HG03135 (cell line): ENCODE data around the gene IL6ST.
"Not testable (repeated sequence)": the region's sequence is repeated elsewhere in the genome, so short reads cannot be mapped to it uniquely, and the experiment has no call there.

Experiments used
- ATAC-seq: cut with Tn5 transposase; IDR thresholded peaks from one replicate; pipeline ENCODE4 v1.9.1; 2021; ENCODE audit warnings: mild to moderate bottlenecking, moderate library complexity; ENCODE audit not compliant: unreplicated experiment

IL6ST gene

DNA sequence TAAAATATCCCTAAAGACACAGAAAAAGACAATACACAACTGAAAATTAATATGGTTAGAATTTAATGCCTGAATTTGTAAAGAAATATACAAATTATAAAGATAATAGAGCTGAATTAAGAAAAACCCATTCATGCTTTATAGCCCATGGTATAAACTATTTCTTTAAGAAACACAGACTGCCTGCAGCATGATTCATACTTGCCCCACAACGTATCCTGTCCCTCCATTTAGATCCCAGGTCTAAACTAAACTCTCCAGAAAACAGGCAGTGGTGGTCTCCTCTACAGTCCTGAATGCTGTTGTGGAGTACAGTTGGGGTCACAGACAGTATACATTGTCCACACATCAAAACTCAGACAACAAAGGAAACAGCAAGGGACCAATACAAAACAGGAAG is 24.8 kb downstream of the IL6ST start:
- no peak for ATAC-seq

DNA sequence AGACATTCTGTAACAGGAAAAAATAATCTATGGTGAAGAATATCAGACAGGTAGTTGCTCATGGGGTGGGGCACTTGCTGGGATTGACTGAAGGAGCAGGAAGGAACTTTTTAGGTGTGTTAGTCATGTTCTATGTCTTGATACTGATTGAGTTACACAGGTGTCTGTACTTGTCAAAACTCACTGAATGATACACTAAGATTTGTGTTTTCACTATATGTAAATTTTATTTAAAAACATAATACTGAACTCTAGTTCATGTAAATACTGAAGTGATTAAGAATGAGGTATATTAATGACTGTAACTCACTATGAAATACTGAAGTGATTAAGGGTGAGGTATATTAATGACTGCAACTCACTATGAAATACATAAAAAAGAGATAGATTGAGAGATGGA is 28.5 kb downstream of the IL6ST start:
- no peak for ATAC-seq

DNA sequence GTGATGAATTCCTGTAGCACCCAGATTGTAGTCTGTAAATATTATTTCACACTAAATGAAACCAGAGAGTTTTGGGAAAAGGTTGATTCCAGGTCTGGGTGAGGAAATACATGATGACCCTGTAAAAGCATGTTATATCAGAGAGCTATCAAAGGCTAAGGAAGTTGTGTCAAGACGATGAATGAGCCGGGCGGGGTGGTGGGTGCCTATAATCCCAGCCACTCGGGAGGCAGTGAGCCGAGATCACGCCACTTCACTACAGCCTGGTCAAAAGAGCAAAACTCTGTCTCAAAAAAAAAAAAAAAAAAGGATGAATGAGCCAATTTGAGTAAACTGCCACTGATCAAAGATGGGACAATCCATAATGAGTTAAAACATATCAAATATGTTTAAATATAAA is 29.2 kb downstream of the IL6ST start:
- ATAC-seq = no peak

DNA sequence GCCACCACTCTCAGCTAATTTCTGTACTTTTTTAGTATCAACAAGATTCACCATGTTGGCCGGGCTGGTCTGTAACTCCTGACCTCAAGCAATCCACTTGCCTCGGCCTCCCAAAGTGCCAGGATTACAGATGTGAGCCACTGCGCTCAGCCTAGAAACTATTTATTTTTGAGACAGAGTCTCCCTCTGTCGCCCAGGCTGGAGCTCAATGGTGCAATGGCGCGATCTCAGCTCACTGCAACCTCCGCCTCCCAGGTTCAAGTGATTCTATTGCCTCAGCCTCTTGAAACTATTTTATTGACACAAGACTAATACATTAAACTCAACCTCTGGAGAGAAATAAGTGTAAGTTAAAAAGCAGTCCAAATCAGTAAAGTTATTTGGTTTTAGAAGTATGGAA is 34.0 kb downstream of the IL6ST start:
- no peak for ATAC-seq

DNA sequence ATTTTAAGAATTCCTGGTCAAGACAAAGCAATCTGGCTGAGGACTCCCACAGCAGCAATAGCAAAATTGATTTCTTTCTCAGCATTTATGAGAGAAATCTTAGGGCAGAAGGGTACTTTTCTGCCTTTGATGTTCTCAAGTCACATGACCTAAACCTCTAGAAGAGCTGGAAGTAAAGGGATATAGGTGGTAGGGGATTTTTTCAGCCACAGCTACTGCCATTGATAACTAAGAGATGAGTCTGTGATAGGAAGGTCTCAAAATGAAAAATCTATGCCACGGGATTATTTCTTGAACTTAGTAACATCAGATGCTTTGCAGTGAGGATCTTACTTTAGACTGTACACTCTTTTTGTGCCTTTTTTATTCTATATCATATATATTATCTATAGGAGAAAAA is 35.6 kb downstream of the IL6ST start:
- no peak for ATAC-seq

DNA sequence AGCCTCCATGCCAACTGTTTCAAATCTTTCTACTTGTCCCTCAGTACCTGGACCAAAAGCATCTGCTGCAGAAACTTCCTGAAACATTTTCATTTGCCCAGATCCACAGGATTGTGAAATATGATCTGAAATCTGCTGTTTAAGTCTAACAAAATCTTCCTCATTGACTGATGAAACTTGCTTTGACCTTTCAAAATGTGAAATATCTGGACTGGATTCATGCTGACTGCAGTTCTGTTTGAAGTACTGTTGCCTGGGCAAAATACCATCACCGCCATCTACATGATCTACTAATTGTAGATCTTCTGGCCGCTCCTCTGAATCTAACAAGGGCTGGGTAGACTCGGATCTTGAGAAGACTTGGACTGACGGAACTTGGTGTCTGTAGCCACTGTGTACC is 53.6 kb downstream of the IL6ST start:
- not testable (repeated sequence) for ATAC-seq

DNA sequence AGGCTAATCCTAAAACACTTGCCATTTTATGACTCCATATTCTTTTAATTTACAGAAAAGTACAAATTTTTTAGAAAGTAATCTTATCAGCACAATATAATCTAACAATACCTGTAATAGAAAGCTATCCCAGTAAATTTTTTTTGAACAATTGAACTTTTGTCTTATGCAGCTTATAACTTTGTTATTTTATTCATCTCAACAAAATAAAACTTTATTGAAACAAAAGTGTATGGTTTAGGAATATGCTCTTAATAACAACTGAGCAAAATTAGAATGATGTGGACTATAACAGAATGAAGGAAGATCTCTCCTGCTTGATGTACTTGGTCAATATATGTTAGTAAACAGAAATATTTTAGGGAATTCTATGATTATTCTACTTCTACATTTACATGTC is 57.2 kb downstream of the IL6ST start:
- ATAC-seq = not testable (repeated sequence)

DNA sequence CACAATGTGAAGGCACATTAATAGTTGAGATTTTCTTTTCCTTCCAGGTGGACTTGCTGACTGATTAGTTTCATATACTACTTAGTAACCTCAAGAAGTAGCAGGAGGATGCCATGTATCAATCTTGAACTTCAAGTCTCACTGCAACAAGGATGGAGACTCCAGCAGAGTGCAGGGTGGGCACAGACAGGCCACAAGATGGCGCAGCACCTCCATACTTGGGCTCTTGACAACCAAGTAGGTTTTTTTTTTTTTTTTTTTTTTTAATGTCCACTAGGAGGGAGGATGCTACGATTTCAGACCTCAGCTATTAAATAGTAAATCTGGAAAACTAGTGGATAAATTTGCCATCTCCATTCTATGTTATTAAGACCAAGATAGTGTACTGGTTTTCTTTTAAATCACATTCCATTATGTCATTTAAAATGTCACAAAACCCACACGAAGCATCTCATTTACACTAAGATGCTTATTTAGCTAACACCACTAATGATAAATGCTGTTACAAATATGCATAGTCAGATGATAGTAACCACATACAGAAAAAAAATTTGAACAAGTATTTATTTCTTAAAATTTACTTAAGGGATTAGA is 58.6 kb downstream of the IL6ST start:
- ATAC-seq = no peak

DNA sequence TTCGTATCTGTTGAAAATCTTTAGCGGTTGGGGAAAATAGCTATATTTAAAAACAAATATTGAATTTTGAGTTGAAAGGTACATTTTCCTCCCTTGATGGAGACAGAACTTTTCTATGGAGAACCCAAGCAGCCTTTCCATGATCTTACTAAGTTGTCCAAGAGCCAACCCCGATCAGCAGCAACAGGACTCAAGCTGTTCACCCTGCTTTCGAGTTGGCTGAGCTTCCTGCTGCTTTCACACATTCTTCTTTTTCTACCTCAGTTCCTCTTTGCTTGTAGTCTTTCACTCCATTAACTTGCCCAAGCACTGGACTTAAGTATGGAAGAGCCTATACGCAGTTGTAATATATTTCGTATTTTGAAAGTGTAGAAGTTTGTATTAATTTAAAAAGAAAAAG is 59.4 kb downstream of the IL6ST start:
- no peak for ATAC-seq

DNA sequence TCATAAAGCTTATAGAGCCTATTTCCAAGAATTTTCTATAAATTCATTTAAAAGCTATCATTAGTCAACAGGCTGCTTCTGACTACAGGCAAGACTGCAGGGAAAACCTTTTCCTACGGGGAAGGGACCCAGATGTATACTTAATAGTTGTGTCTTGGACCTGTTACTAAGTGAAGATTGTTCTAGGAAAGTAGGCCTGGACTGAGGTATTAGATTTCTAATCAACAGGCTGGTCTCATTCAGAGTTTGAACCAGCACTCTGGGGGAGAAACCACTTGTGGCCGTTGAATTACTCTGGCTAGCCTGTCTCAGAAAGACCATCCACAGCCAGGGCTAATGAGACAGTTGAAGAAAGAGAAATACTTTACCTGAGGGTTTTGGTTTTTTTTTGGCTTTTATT is 60.0 kb downstream of the IL6ST start:
- no peak for ATAC-seq

DNA sequence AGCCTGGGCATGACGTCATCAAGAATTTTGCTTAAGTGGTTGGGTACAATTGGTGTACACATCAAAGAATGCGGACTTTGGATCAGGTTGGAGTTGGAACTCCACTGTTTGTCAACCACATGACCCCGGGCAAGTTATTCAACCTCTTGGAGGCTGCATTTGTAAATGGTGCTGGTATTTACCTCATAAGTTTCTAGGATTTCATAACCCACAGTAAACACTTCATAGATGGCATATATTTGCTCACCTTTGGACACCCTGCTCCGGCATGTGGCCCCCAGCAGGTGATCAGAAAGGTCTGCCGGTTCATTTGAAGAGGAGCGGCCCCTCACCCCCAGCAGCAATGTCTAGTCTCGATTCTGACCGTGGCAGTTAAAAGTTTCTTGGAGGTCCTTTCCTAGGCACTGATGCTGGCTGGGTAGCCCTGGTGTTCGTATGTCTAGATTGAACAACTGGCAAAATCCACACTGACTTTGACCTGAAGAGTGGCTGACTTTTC is 60.6 kb downstream of the IL6ST start:
- no peak for ATAC-seq

DNA sequence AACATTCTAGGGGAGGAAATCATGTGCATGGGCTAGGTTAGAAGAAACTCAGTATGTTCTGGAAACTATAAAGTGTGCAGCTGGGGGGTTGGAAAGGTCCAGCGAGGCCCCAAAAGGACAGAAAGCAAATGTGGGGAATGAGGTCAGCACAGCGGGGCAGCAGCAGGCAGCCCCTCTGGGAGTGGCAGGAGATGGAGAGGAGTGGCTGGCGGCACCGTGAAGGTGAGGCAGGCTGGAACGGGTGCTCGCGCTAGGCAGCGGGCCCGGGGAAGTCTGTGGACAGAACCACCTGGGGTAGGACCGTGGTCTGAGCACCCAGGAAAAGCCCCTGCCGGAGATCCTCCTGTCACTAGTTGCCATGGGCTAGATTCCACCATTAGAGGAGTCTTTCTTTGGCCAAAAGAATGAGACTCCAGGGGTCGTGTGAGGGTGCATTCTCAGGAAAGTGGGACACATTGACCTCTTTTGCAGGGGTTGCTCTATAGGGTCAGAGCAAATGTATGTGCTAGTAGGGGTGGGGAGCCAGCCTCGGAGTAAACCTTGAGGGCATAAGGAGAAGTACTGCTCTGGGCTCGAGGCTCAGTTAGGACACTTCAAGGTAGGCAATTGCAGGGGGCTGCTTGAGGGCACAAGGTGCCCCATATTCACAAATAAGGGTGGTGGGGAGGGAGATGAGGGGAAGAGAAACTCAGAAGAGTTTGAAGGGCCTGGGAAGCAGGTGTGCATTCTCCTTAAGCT is 61.2 kb downstream of the IL6ST start:
- no peak for ATAC-seq

DNA sequence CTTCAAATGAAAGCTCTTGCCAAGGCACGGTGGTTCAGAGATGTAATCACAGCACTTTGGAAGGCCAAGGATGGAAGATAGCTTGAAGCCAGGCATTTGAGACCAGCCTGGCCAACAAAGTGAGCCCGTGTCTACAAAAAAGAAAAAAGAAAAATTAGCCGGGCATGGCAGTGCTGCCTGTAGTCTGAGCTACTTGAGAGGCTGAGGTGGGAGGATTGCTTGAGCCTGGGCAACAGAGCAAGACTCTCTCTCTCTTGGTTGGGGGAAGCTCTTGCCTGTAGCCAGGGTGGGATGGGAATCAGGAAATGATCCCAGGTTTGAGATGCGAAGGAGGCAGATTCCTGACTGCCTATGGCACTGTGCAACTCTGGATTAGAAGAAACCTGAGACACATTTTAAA is 62.1 kb downstream of the IL6ST start:
- no peak for ATAC-seq

DNA sequence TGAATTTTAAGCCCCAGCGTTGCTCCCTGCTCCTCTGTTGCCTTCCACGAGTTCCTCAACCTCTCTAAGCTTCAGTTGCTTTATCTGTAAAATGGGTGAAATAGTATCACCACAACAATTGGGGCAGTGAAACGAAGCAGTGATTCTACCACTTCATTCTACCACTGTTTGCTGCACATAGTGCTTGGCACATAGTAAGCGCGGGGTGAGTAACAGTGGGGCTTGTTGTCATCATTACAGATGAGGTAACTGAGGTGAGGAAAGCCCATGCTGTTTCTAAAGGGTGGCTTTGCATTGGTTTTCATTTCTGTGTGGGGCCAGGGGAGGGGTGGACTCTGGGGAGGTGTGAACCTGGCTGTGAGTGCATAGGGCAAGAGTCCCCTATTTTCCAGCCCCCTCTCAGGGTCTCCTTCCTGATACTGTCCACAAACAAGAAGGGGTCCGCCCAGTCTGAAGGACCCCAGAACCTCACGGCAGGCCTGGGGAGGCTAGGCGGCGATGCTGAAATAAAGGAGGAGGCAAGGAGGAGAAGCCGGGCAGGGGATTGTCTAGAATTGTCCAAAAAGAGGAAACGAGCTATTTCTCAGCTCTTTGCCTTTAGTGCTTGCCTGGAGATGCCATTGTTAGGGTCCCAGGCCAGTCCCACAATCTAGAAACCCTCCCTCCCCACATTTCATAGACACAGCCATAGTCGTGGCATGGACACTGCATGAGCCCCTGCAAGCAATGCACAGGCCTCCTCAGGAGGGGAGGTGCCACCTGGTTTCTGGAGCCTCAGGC is 65.6 kb downstream of the IL6ST start:
- ATAC-seq = no peak

DNA sequence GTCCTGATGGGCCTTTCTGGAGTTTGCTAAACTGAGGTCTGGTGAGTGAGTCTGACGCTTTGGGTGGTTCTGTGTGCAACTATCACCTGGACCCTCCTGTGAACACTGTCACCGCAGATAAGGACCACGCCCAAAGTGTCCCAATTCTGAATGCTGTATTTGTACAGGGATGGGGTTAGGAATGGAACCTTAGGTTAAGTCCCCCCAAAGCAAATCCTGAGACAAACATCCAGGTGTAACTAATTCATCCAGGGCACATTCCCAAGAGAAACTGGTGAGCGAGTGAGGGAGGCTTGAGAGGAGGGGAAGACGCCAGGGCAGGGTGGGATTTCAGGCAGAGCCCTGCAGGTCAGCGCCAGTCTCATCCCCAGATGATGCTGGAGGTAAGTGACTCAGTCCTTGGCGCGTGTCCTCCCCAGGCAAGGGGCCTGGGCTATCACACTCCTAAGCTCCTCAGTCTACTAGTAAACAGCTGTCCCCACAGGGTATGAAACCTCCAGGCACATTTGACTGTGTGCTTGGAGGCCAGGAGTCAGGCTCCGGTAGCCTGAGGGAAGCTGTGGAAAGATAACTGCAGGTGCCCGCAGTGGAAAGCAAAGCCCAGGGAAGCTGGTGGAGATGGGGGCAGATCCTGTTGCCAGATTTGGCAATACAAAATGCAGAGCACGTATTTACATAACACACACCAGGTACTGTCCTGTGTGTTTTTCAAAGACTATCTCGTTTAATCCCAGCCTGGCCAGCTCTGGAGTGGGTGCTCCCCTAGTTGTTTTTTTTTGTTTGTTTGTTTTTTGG is 66.7 kb downstream of the IL6ST start:
- ATAC-seq = no peak

DNA sequence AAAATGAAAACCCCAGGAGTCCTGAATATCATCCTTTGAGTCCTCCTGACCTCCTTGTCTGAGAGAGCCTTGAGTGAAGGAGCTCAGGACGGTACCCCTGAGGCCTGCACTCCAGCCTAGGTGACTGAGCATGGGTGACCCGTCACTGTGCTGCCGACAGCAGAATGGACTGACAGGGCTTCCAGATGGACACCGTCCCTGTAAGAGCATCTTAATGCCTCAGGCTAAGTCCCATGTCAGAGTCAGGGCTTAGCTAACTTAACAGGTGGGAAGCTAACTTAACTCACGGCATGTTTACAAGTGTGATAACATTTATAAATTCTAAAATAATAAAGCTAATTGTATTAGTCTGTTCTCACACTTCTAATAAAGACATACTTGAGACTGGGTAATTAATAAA is 68.3 kb downstream of the IL6ST start:
- no peak for ATAC-seq

DNA sequence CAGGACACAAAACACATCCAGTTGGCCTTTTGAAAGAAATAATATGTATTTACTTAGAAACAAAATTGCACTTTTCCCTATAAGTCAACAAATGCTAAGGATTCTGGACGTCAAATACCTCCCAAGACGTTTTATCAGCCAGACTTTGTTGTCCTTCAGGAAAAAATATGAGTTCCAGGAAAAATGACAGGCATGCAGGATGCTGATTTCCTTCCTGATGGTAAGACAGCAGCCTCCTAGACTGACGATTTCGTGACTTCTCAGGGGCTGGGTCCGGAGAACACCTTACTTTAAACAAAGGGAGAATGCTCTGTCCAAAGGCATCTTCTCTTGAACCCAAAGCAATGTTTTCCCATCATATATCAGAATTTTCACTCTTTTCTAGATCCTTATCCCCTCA is 69.1 kb downstream of the IL6ST start:
- no peak for ATAC-seq

DNA sequence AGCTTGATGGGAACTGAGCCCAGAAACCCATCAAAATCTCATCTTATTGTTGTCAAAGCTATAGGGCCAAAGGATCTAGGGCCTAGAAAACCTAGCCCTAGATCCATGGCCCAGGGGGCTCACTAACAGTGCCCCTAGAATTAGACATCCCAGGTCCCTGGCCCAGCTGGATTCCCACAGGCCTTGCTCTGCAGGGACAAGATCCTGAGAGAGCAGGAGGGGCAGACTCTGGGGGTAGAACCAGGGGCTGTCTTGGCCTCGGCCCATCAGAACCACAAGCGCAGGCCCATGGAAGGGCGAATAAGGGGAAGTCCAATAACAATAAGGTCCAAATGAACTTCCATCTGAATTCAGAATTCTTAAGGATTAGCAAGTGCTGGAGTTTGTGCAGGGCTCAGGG is 69.6 kb downstream of the IL6ST start:
- ATAC-seq = no peak

DNA sequence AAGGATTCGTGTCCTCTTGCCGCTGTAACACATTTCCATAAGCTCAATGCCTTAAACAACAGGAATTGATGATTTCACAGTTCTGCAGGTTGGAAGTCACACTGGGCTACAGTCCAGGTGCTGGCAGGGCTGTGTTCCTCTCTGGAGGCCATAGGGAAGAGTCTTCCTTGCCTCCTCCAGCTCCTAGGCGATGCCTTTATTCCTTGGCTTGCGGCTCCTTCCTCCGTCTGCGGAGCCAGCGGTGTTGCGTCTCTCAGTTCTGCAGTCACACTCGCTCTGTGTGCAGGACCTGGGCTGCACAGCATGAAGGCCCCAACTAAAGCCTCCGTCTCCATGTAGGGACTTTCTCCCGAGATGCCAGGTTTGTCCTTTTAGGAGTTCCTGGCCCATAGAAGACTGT is 70.0 kb downstream of the IL6ST start:
- ATAC-seq = no peak

DNA sequence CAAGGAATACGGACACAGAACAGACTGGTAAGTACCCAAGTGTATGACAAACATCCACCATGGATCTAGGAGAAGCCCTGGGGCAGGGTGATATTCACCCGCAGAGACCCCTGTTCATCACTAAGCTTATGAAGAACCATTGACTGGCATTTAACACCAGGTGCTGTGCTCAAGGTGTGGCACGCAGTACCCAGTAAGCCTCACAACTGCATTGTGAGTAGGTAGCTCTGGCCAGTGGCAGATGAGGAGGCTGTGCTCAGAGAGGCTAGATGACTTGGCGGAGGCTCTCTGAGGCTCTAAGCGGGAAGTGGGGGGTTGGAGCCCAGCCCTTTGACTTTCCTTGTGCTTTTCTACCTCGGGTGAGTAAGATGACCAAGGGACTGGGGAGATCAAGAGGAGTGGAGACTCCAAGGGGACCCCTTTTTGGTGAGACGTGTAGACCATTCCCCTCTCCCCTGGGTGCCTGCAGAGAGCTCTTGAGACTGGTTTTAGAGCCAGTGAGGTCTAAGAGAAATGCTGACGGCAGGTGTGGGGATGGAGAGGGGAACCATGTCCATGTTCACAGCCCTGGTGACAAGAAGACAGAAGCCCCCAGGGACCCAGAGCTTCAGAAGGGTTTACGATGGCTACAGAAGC is 70.8 kb downstream of the IL6ST start:
- ATAC-seq = no peak
